CD1c-positive myeloid dendritic cell (primary cell): Measurements from ENCODE around the gene KLHL2.
"Not testable (repeated sequence)": the region's sequence is repeated elsewhere in the genome, so short reads cannot be mapped to it uniquely, and the experiment has no call there.

ENCODE experiments used
- DNase-seq: peaks from one replicate; pipeline ENCODE4 v3.0.0-alpha.2; 2016; ENCODE audit errors: extremely low spot score

KLHL2 gene

DNA sequence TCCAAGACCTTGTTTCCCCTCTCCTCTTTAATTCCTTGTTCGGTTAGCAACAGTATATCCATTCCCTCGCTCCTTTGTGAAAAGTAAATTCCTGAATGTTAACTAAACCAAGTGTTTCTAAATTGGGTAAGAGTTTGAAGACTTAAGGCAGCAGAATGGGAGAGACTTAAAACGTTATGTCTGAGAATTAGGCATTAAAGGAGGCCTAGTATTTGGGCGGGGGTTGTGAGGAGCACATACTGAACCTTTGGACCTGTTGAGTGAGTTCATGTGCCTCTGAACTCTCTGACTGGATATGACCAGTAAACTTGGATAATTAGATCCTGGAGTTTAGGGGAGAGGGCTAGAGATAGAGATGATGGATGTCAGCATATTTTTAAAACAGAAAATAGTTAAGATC, 121.3 kb downstream of the KLHL2 start:
- no peak for DNase-seq

DNA sequence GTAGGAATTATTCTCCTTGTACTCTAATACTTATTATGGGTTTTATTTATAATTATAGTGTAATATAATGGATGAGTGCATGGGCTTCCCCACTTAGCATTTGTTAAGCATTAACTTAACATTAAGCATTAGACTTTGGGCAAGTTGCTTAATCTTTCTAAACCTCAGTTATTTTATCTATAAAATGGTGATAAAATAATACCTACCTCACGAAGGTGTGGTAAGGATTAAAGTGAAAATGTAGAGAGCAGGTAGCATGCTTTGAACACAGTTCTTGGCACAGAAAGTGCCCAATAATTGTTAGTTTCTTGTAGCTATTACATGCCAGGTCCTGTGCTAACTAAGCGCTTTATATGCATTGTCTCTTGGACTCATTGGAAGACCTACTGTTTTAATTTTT, 122.7 kb downstream of the KLHL2 start:
- no peak for DNase-seq

DNA sequence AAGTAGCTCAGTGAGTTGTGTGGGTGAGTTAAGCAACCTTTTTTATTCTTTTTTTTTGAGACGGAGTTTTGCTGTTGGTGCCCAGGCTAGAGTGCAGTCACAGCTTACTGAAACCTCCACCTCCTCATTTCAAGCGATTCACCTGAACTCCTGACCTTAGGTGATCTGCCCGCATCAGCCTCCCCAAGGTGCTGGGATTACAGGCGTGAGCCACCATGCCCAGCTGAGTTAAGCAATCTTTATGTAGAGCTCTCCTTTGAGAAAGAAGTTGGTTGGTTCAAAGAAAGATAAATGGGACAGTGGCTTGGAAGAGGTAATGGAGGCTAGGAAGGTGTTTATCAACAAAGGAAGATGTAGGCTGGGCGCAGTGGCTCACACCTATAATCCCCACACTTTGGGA, 123.3 kb downstream of the KLHL2 start:
- no peak for DNase-seq

DNA sequence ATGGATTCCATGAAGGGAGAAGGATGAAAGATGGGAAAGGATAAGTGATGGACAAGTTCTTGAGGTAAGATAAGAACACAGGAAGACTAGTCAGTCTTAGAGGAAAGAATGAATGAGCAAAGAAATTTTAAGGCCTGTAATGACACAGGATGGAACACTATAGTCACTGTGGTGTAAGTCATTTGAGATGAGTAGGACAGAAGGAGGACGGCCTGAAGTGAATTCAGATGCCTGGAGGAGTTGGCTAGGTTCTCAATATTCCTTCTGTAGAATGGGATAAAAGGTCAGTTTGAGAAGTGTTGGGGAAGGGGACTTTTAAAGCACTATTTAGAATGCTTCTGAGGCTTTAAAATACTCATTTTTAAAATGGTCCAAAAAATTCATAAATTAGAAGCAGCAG, 124.0 kb downstream of the KLHL2 start:
- no peak for DNase-seq

DNA sequence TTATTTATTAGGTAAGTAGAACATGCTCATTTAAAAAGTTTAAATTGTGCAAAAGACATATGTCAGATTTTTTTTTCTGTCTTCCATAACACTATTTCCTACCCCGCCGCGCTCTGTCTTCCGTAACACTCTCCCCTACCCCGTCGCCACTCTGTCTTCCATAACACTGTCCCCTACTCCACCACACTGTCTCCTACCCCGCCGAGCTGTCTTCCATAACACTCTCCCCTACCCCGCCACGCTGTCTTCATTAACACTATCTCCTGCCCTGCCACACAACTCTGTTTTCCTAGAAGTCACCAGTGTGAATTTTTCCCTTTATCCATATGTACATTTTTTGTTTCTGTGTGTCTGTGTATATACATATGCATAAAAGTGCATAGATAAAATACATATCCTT, 124.5 kb downstream of the KLHL2 start:
- DNase-seq, result no peak

DNA sequence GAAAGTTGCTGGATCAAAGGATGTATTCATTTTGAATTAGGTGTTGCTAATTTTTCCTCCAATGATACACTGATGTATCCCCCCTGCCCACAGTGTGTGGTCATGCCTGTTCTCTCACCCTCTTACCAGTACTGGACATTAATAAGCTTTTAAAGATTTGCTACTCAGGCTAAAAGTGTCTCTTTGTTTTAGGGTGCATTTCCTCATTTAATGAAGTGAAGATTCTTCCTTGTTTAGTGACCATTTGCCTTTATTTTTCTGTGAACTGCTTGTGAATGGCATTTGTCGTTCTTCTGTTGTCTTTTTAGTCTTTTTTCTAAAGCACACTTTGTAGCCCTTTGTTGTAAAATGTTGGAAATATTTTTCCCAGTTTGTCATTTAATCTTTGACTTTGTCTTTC, 125.1 kb downstream of the KLHL2 start:
- DNase-seq, result no peak

DNA sequence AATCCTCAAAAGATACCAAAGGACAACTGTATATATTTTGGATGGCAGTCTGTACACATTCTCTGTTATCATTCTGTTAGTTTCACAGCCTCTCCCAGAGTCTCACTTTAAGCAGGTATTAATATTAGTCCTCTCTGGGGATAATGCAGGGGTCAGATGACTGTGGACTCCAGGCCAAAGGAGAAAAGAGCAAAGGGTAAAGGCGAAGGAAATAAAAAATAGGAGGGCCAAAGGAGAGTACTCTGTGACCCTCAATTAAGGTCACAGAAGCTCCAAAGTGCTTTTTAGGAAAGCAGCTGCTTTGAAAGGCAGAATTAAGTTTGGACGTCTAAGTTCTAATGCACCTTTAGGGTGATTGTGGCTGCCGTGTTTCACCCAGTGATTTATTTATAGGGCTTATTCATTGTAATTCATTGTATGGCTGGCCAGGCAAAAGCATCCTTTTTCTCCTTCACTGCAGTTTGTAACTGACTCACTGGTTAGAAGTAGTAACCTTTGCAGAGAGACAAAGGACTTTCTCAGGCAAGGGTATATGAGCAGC, 127.9 kb downstream of the KLHL2 start:
- DNase-seq, result no peak

DNA sequence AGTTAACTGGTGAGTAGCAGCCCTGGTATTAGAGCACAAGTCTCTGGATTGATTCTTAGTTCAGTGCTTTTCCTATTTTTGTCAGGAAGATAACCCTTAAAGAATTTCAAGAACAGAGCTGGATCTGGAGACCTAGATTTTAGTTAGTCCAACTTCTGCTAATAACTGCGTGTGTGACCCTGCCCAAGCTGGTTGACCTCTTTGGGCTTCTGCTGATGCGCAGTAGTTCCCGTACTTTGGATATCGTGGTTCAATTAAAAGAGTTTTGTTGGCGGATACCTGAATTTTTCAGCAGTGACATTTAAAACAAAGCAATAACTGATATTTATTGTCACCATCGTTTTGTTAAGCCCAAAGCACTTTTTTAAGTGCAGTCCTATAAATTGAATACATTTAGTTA, 129.4 kb downstream of the KLHL2 start:
- no peak for DNase-seq

DNA sequence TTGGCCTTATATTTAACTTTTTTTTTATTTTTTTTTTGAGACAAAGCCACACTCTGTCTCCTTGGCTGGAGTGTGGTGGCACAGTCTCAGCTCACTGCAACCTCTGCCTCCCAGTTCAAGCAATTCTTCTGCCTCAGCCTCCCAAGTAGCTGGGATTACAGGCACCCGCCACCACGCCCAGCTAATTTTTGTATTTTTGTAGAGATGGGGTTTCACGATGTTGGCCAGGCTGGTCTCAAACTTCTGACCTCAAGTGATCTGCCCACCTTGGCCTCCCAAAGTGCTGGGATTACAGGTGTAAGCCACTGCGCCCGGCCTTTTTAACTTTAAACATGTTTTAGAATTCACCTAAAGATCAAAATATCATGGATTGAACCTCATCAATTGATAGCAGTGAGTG, 135.0 kb downstream of the KLHL2 start:
- DNase-seq, result not testable (repeated sequence)

DNA sequence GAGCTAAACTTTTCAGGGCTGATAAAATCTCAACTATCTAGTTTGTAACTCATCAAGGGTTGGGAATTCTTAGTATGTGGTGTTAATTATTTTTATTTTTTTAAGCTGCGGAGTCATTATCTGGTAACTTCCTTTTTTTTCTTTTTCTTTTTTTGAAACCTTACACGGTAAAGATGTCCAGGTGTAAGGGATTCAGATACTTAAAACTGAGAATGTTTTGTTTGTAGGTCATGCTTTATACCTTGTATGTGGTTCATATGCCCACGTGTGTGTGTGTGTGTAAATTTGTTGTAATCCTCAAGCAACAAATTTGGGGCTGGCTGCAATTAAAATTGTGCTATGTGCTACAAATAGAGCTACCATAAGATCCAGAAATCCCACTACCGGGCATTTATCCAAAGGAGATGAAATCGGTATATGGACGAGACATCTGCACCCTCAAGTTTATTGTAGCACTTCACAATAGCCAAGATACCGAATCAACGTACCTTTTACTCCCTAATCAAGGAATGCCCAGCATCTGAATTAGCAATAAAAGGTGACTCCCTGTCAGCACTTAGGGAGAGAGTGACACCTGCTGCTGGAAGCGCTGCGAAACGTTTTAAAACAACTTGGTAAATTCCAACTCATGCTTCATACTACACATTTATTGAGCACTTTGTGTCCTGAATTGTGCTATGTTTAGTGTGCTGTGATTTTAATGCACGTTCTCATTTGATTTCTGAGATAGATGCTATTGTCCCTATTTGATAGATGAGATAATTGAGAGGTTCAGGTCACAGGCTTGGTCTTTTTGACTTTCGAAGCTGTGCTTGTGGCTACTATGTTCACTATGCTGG, 136.2 kb downstream of the KLHL2 start:
- DNase-seq, result no peak

DNA sequence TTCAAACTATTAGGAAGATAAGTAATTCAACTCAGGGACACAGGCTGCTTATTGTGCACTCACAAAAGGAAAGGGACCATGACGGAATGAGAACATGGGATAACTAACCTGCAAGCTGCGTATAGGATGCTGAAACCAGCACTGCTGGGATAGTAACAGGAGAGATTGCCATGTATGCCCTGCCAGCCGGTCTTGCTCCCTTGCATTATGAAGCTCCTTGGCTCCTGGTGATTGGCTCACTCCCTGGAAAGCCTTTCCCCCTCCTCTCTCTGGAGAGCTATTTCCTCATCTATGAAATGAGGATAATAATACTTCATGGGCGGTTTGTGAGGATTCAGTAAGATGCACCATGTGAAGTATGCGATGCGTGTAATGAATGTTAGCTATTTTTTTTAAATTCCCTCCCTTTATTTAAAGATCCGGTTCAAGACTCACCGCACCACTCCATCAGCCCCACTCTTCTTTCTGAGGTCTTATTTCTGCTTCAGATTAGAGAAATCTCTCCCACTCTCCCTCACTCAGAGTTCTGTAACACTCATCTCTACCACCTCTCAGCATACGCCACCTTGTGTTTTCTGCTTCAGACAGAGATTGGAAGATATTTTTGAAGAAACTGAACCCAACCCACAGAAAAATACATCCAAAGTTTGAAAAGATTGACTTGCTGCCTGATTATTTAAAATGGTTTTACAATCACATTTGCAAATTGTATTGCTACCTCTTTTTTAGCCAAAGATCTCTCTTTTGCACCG, 138.5 kb downstream of the KLHL2 start:
- no peak for DNase-seq

DNA sequence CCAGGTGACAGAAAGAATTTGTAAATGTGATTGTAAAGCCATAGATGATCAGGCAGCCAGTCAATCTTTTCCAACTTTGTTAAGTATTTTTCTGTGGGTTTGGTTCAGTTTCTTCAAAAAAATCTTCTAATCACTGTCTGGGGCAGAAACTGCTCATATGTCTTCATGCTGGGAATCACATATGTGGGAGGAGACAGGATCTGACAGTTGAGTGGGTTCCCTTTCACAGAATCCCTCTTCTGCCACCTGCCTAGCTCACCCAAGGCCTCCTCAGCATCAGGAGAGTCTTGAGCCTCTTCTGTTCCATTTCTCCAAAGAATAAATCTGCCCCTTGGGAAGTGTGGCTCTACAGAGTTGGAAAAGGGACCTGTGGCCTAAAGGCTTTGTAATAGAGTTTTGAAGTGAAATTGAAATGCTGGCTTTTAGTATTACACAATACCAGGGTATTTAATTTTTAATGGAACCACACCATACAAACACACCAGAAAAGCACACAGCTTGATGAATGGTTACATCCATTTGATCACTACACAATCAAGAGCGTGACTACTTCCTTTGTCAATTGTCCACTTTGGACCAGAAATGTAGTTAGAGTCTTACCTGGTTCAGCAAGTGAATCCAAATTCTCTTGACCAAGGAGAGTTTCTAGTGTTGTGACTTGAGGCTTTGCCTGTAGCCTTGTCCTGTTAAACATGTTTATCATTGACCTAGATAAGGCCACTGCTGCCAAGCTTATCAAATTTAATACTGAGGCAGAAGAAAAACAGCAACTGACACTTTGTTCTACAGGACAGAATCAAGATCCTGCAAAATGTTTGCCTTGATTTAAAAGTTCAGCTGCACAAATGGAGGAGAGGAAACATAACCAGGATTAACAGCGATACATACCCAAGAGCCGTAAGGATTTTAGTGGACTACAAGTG, 140.5 kb downstream of the KLHL2 start:
- DNase-seq, result no peak

DNA sequence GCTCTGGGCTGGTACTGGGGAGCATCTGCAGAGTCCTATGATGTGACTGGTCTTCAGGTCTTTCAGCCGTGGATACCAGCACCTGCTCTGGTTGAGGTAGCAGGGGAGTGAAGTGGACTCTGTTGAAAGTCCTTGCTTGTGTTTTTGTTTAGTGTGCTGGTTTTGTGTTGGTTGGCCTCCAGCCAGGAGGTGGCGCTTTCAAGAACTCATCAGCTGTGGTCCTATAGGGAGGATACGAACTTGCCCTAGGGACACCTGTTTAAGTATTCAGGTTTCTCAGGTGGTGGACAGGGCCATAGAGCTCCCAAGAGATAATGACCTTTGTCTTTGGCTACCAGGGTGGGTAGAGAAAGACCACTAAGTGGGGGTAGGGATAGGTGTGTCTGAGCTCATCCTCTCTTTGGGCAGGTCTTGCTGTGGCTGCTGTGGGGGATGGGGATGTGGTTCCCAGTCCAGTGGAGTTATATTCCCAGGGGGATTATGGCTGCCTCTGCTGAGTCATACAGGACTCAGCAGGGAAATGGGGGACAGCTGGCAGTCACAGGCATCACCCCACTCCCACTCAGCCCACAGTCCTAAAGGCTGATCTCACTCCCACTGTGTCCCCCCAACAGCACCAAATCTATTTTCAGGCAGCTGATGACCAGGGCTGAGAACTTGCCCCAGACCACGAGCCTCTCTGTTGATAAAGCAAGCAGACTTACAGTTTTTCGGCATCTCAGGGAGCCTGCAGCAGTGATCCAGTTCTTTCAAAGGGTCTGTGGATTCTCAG, 144.2 kb downstream of the KLHL2 start:
- DNase-seq, result no peak

DNA sequence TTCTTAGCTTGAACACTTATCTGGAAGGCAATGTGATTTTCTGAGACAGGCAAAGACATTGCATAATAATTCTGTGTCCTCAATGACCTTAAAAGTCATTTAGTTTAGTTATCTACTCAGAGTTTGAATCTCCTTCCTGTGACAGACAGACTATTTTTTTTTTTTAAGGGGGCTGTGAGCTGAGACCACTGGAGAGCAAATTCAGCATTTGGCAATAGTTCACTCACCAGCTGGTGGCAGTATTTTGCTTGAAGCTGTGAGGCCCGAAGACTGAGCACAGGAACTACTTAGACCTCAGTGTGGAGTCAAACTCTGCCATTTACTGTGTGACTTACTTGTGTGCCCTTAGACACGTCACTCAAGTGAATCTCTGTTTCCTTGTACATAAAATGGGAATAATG, 148.5 kb downstream of the KLHL2 start:
- DNase-seq, result peak; percentile 17

DNA sequence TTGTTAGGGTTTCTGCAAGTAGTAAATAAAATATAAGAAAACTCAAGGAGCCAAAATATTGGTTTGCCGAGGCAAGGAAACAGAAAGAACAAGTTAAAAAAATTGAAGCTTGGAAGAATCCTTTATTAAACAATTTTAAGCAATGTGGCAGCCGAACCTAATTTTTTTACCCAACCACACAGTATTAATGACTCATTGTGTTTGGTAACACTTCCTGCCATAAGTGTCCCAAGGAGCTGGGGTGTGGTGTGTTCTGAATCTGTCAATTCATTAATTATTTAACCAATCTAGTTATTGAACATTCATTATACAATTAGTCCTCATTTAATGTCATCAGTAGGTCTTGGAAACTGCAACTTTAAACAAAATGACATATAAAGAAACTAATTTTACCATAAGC, 152.1 kb downstream of the KLHL2 start:
- DNase-seq, result peak; percentile 47

DNA sequence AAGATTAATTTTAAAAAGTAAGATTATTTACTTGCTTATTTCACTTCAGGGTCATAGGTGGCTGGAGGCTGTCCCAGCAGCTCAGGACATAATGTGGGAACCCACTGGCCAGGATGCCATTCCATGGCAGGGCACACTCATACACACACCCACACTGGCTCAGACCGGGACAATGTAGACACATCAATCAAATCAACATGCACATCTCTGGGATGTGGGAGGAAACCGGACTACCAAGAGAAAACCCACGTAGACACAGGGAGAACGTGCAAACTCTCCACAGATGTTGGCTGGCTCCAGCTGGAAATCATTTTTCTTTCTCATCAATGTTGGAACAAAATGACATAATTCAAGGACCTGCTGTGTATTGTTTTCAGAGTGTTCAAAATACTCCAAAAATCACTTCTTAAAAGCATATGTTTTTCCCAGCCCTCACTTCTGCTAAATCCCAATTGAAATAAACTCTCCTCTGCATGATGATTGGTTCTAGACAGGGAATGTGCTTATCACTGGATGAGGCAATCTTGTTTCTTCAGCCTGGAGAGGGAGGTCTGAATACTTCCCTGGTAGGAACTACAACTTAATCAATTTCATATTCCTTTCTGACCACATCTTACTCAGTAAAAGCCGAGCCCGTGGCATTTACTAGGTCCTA, 152.8 kb downstream of the KLHL2 start:
- DNase-seq, result peak; percentile 16

DNA sequence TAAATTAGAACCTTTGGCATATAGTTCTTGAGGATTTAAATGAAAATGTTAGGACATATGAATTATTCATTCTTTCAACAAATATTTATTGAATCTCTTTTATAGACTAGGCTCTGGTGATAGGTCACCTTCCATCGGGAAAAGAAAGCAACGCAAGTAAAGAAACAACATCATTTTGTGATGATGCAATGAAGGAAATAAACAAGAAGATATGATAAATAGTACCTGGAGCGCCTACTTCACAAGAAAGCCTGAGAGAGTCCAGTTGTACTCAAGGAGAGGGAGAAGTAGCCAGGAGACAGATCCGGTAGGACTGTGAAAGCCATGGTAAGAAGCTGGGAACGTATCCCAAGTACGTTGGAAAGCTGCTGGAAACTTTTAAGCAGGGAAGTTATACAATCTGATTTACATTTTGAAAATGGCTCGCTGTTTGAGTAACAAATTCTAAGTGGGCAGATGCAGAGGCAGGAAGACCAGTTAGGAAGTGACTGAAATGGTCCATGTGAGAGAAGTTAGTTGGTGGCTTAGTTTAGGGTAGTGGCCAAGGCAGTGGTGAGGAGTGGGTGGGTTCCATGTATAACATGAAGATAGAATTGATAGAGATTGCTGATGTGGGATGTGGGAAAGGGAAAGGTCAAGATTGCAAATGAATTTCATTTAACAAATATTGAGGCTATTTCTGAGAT, 153.8 kb downstream of the KLHL2 start:
- peak; percentile 59 for DNase-seq

DNA sequence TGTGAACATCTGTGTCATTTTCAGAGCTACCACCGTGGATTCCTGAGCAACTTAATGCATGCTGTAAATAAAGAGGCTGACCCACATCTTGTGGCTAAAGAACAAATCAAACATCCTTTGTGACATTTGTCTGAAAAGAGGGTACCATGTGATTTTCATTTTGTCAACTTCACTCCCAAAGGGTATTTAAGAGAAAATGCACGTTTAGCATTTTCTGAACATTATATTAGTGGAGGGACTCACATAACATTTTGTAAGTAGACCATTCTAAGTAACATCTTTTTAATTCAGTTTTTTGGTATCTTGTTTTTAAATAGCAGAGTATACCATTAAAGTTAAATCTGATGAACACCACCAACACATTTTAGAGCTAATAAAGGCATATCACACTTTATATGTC, 154.4 kb downstream of the KLHL2 start:
- no peak for DNase-seq

DNA sequence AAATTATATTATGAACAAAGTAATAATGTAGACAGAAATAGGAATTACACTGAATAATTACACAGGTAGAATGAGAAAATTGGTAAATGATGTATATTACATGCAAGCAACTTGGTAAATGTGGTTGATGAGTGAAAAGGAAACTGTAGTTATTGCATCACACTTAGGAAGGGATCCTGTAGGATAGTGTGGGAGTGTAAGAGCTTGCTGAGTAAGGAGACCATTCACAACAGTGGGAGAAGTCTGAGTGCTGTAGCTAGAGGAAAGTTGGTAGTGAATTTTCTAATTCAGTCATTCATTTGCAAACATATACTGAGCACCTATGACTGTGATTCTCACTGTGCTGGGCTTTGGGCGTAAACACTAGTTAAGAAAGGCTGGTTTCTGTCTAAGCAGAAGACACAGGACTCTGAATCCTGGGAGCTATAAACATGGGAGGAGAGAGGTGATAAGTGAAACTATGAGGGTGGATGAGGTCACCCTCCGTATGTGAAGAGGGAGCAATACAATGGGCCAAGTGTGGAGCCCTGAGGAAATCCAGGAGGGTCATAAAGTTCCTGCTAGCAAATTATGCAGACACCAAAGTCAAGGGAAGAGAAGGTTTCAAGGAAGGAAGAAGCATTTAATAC, 157.2 kb downstream of the KLHL2 start:
- peak; percentile 42 for DNase-seq

DNA sequence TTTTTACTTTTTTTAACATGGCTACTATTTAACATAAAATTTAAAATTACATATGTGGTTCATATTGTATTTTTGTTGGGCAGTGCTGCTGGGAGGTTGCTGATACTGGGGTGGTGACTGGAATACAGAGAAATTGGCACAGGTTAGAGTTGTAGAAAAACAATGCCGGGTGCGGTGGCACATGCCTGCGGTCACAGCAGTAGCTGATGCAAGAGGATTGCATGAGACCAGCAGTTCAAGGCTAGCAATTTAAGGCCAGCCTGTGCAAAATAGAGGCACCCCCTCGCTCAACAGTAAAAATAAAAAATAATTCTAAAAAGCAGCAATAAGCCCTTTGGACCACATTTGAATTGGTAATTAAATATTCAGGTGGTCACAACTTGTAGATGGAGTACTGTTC, 159.7 kb downstream of the KLHL2 start:
- DNase-seq, result no peak
